NCI-H1092 (cell line): ENCODE data around the gene RGS14.

ENCODE experiments used
- DNase-seq: peaks from one replicate; lab custom pipeline; 2025; lab: John Stamatoyannopoulos, UW

RGS14 gene

DNA sequence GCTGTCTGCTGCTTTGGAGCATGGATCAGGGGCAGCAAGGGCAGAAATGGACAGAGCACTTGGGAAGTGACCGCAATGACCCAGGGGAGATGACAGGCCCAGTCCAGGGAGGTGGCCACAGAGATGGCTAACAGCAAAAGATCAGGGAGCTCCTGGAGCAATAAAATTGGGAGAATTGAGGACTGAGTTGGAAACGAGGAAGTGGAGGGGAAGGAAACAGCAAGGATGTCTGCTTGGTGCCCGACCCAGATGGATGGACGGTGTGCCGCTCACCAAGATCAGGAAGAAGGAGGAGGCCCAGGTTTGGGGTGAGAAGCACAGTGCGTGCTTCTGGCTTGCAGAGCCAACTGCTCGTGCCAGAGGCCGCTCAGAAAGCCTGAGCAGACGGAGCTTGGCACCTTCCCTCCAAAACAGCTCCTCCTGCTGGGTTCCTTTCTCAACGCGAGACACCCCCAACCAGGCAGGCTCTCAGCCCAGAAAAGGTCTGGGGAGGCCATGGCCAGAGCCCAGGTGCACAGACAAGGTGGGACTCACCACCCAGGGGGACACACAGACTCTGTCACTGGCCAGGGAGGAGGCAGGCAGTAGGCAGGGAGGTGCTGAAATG lies 24.8 kb downstream of the RGS14 start:
- no peak for DNase-seq

DNA sequence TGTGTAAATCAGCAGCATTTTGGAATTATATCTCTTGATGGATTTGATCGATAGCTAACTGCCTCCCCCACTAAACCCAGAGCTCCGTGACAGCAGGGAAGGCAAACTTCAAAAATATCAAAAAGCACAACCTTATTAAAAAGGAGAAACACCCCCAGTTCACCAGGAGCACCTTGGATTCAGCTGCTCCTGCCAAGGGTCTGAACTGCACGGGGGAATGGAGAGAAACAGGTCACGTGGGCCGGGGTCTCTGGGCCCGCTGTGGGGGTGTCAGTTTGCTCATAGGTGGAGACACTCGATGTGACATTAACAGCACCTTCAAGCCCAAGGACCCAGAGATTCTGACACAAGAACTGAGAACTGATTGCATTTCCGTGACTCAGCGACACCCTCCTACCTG lies 25.5 kb downstream of the RGS14 start:
- DNase-seq = no peak

DNA sequence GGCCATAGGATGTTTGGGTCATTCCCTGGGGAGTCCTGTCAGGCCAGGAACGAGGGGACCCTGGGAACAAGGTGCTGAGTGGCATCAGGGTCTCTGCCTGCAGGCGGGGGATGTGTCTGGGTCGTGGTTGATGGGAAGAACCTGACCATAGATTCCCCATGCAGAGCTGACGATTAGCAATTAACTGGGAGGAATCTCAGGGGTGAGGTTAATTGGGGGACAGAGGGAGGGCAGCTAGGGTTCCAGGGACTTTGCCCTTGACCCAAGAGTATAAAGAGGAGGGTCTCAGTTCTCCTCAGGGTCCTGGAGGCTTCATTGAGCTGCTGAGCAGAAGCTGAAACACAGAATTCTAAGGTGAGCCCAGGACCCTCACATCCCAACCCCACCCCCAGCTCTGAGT lies 26.4 kb downstream of the RGS14 start, which contains the start of gene SLC34A1:
Gene SLC34A1, plus strand, starts transcription at position 301 of the 400 bp plus-strand sequence. CDS start 1,308 bp downstream, outside the sequence.
- no peak for DNase-seq

- DNase-seq = no peak
Measured at GRCh38 chr5:177385720-177386119, 28.0 kb downstream of the RGS14 start.

DNA sequence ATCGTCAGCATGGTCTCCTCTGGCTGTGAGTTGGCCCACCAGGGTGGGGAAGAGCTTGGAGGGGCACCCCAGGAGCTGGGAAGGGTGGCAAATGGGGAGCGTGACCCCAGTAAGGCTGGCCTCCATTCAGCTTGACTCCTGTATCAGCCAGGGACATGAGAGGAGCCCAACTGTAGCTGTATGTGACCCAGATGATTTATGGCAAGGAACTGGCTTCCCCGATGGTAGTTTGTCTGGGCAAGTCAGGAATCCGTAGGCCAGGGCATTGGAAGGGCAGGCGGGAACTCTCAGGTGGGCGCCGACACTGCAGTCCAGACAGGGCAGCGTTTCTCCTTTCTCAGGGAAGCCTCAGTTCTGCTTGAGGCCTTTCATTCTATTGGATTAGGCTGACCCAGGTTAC lies 28.8 kb downstream of the RGS14 start:
- DNase-seq = no peak

DNA sequence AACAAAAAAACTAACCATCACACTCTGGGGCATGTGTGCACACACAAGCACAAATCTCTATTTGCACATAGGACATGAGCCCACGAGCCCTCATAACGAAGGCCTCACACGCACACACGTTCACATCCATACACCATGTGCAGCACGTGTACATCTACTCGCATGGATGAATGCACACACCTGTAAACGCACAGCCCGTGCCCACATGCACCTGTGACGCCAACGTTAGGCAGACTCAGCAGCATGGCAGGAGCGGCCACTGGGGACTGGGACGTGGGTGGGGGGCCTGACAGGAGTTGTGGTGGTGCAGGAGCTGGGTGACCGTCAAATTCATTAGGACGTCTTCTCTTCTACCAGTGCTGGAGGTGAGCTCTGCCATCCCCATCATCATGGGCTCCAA lies 29.7 kb downstream of the RGS14 start:
- DNase-seq = no peak

- no peak for DNase-seq
Measured at GRCh38 chr5:177388521-177389052, 30.9 kb downstream of the RGS14 start.

DNA sequence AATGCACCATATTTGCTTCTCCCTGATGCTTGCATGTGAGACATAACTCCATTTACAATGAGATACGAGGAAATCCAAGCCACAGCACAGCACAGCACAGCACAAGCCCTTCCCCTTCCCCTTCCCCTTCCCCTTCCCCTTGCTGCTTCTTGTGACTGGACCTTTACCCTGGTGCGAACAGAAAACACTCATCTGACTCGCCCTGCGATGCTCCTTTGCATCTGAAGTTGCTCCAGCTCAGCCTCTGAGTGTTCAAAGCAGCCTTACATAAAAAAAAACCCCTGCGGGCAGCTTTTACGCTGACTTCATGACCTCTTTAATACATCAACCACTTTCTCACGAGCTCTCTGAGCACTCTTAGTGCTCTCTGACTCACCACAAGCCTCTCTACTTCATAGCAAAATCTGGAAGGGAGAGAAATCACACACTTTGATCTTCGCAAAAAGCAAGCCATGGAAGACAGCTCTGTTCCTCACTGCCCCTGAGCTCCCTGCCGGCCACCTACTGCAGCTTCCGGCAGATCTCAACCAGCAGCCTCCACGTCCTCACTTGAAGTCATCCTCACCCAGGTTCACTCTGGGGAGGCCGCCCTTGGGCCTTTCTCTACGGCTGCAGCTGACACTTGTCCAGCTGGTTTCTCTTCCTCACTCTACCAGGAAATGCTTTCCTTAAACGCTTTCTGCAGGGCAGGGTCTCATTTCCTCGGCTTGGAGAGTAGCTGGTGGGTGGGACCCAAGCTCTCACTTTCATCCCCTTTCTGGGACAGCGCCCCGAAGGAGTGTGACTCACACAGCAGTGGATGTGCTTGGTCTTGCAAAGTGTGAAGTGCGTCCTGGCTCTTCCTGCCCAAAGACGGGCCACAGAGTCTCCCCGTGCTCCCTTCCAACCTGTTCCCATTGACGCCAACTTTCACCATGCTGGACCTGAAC lies 31.8 kb downstream of the RGS14 start:
- no peak for DNase-seq

DNA sequence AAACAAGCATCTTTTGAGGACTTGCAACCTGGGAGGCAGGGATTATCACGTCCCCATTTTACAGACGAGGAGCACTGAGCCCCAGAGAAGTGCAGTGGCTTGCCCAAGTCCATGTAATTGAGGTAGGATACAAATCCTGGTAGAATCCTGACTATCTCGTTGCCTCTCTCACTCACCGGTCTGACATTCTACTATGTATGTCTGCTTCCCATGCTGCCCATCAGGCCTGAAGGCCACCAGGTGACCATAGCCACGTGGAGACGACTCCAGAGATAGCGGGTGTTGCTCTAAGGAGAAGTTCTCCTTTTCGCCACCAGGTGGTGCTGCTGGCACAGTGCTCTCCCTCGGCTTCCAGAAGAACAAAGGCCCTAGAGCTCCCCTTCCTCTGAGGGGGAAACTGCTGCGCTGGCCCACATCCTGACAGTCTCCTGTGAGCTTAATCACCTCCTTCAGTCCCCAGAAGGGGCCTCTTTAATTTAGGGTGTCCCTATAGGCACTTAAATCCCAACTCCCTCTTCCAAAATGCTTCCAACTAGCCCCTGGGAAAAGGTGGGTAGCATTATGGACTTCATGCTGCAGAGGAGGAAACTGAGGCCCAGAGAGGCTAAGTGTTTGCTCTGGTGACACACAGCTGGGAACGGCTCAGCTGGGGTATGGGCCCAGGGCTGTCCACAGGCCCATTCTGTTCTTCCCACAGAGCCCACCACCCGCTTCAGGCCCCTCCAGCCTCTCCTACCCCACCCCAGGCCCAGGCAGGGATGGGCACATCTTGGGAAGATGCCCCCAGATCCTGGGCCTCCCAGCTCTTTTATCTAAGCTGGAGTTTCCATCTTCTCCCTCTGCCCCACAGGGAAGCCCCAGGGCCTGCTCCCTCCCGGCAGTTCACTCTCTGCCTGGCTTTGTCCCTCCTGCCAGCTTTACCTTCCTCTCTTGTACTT lies 32.9 kb downstream of the RGS14 start:
- DNase-seq = peak; percentile 65

DNA sequence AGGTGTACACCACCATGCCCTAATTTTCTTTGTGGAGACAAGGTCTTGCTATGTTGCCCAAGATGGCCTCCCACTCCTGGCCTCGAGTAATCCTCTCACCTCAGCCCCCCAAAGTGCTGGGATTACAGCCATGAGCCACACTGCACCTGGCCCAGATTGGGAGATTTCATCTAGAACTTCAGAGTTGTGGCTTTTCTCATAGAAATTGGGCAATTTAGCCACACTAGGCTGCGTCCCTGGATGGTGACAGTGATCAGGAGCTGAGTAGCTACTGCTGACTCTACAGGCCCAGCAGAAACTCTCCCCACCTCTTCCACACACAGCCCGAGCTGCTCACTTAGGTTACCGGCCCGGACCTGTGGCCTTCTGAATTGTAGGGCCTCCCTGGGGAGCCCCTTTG lies 35.0 kb downstream of the RGS14 start:
- DNase-seq = no peak

- DNase-seq = no peak
Measured at GRCh38 chr5:177393206-177393765, 35.6 kb downstream of the RGS14 start.

- DNase-seq = no peak
Measured at GRCh38 chr5:177393990-177394389, 36.3 kb downstream of the RGS14 start.

GRCh38 chr5:177396078-177396477 lies 38.4 kb downstream of the RGS14 start:
- DNase-seq = no peak

DNA sequence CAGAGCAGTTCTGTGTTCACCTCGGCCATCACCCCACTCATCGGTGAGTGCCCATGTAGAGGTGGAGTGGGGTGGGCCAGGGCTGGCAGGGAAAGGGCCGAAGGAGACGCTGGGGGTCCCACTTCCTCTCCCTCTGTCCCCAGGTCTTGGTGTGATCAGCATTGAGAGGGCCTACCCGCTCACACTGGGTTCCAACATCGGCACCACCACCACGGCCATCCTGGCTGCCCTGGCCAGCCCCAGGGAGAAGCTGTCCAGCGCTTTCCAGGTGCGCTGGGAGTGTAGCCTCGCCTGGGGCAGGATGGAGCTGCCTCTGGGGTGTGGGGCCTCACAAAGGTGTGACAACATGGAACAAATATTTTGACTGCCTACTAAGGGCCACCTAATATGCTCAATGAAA lies 39.1 kb downstream of the RGS14 start:
- DNase-seq = no peak

DNA sequence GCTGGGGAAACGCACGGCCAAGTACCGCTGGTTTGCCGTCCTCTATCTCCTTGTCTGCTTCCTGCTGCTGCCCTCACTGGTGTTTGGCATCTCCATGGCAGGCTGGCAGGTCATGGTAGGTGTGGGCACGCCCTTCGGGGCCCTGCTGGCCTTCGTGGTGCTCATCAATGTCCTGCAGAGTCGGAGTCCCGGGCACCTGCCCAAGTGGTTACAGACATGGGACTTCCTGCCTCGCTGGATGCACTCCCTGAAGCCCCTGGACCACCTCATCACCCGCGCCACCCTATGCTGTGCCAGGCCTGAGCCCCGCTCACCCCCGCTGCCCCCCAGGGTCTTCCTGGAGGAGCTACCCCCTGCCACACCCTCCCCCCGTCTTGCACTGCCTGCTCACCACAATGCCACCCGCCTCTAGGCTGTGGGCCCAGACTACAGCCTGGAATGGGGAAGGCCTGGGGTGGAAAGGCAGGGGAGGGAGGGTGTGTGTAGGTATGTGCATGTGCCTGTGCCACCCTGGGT lies 40.2 kb downstream of the RGS14 start:
- no peak for DNase-seq

- no peak for DNase-seq
Measured at GRCh38 chr5:177399997-177400868, 42.5 kb downstream of the RGS14 start, which contains the start of gene PFN3. Gene PFN3 (minus strand): TSS chr5:177400661. CDS start chr5:177400576, 85 bp downstream.

DNA sequence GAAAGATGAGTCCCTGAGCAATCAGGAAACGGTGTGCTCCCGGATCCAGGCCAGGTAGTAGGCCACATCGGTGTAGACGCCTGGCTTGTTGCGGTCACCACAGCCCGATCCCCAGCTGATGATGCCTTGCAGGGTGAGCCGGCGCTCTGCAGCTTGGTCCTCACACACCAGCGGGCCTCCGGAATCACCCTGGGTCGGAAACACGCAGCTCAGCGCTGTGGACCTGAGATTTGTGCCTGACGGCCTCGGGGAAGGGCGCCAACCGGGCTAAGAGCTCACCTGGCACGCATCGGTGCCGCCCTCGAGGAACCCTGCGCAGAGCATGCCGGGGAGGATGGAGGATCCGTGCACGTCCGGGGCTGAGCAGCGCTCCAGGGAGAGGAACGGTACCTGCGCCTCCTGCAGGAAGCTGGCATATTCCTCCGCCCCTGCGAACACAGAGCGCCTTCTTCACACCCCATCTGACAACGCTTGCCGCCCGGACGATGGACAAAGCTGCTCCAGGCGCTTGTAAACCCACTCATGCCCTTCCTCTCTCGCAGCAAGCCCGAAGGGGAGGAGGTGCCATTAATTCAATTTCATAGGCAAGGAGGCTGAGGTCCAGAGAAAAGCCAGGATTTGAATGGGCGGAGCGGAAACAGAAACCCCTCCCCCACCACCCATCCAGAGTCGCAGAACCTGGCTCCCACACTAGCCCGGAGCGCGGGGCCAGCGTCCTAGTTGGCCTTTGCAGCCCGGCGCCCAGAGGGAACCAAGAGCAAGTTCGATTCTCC lies 44.7 kb downstream of the RGS14 start:
- peak; percentile 63 for DNase-seq

DNA sequence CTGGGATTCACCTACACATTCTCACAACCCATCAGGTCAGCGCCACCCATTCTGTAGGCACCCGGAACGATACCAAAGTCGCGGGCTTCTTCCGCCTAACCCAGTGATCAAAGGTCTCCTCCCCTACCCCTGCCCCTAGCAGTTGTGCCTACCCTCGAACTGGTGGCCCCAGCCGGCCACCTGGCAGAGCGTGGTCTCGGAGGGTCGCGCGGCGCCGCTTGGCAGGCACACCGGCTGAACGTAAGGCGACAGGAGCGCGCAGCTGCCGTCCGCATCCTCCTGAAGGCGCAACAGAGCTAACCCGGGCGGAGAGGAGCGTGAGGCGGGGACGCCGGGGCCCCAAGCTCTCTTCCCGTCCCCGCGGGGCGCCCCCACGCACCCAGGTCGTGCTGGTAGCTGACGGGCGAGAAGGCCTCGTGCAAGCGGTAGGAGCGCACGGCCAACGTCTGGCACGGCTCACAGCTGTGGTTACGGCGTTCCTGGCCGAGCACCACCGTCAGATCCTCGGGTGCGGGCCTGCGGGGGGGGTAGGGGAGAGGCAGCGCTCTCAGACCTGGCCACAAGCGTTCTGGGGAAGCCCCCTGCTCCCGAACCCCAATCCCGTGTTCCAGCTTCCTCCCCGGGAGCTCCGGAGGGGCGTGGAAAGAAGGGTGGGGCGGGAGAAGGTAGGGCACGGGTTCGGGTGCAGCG lies 45.5 kb downstream of the RGS14 start:
- DNase-seq = no peak
